Measurements from ENCODE around the gene CGRRF1. TPM values are rescaled to one million over a fixed set of nuclear protein-coding genes. Genes with fewer than 3 reads are reported as not detected.

CGRRF1 gene
- total RNA-seq, 2 donors from 2014 or later: 17.1 to 25.7 TPM

DNA sequence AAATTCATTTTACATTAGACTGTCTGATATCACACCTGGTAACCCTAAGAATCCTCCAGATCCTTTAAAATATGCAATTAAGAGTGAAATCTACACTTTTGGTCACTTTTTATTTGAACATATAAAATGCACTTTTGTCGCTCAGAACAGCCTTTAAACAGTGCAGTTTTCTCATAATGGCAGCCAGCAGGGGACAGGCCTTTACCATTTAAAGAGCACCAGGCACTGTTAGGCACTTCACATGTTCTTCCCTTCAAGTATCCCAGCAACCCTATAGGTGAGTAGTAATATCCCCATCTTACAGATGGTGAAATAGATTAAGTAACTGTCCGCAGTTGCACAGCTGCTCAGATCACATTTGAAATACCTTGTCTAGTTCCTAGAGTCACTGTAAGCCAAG, 45.9 kb downstream of the CGRRF1 start:
- Histone ChIP-seq H3K36me3 (no peaks in the 10 kb centered on the region), H3K9me3 (no peaks in the 10 kb centered on the region), H3K27me3 (replicated peaks; ENCODE audit: insufficient read depth) (no peaks in the 10 kb centered on the region), H3K4me3 (no peak overlapping the region), H3K4me1 (replicated peaks) (no peaks in the 10 kb centered on the region), H3K27ac (no peak overlapping the region)
- no peak for DNase-seq (ENCODE audit: low spot score)
- TF ChIP-seq, protein P1, sequence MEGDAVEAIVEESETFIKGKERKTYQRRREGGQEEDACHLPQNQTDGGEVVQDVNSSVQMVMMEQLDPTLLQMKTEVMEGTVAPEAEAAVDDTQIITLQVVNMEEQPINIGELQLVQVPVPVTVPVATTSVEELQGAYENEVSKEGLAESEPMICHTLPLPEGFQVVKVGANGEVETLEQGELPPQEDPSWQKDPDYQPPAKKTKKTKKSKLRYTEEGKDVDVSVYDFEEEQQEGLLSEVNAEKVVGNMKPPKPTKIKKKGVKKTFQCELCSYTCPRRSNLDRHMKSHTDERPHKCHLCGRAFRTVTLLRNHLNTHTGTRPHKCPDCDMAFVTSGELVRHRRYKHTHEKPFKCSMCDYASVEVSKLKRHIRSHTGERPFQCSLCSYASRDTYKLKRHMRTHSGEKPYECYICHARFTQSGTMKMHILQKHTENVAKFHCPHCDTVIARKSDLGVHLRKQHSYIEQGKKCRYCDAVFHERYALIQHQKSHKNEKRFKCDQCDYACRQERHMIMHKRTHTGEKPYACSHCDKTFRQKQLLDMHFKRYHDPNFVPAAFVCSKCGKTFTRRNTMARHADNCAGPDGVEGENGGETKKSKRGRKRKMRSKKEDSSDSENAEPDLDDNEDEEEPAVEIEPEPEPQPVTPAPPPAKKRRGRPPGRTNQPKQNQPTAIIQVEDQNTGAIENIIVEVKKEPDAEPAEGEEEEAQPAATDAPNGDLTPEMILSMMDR (IDR thresholded peaks at IDR 0.05): no peak
- TF ChIP-seq POLR2AphosphoS5 (IDR thresholded peaks at IDR 0.05): no peak
- TF ChIP-seq POLR2A (IDR thresholded peaks at IDR 0.05): no peak
- 90% methylated on average over 2 of the region's 2 CpGs for WGBS
- intact Hi-C loops (cut with DNase I): no loop called here

DNA sequence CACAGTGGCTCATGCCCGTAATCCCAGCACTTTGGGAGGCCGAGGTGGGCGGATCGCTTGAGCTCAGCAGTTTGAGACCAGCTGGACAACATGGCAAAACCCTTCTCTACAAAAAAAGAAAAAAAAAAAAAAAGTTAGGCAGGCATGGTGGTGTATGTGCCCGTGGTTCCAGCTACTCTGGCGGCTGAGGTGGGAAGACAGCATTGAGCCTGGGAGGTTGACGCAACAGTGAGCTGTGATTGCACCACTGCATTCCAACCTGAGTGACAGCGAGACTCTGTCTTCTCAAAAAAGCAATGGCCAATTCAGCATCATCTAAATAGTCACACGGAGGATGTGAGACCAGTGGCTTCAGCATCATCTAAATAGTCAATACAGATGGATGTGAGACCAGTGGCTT, 46.8 kb downstream of the CGRRF1 start:
- no peaks in the 10 kb centered on the region for H3K4me1 ChIP-seq (replicated peaks)
- WGBS: 84% methylated on average over 9 of the region's 9 CpGs
- no peaks in the 10 kb centered on the region for H3K9me3 ChIP-seq
- H3K27ac ChIP-seq: no peak overlapping the region
- H3K27me3 ChIP-seq (replicated peaks; ENCODE audit: insufficient read depth): no peaks in the 10 kb centered on the region
- intact Hi-C loops (cut with DNase I): no loop called here
- no peaks in the 10 kb centered on the region for H3K36me3 ChIP-seq
- DNase-seq (ENCODE audit: low spot score): no peak
- TF ChIP-seq POLR2AphosphoS5 (IDR thresholded peaks at IDR 0.05) (no peak), POLR2A (IDR thresholded peaks at IDR 0.05) (no peak)
- TF ChIP-seq, protein P1 (IDR thresholded peaks at IDR 0.05): no peak
- no peak overlapping the region for H3K4me3 ChIP-seq

DNA sequence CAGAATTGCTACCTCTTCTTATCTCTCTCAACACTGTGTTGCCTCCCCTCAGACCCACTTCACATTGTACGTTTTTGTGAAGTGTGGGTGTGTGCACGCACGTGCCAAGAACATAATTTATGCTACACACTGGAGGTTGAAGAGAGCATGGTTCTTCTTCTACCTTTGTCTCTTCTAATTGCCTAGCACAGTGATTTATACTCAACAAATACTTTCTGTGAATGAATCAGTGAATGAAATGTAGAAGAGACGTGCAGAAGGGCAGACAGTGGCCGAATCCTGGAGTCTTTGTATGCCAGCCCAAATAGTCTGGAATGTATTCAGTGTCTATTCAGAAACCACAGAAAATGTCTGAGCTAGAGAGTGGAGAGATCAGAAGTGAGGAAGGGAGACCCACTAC, 52.6 kb downstream of the CGRRF1 start:
- no peaks in the 10 kb centered on the region for H3K27me3 ChIP-seq (replicated peaks; ENCODE audit: insufficient read depth)
- H3K4me1 ChIP-seq (replicated peaks): no peaks in the 10 kb centered on the region
- 33% methylated on average over 5 of the region's 5 CpGs for WGBS
- no peaks in the 10 kb centered on the region for H3K36me3 ChIP-seq
- intact Hi-C loops (cut with DNase I): no loop called here
- DNase-seq (ENCODE audit: low spot score): no peak
- TF ChIP-seq, protein P1 (IDR thresholded peaks at IDR 0.05): no peak
- TF ChIP-seq POLR2AphosphoS5 (IDR thresholded peaks at IDR 0.05): no peak
- TF ChIP-seq POLR2A (IDR thresholded peaks at IDR 0.05): no peak
- no peak overlapping the region for H3K4me3 ChIP-seq
- H3K27ac ChIP-seq: no peak overlapping the region
- H3K9me3 ChIP-seq: no peaks in the 10 kb centered on the region

DNA sequence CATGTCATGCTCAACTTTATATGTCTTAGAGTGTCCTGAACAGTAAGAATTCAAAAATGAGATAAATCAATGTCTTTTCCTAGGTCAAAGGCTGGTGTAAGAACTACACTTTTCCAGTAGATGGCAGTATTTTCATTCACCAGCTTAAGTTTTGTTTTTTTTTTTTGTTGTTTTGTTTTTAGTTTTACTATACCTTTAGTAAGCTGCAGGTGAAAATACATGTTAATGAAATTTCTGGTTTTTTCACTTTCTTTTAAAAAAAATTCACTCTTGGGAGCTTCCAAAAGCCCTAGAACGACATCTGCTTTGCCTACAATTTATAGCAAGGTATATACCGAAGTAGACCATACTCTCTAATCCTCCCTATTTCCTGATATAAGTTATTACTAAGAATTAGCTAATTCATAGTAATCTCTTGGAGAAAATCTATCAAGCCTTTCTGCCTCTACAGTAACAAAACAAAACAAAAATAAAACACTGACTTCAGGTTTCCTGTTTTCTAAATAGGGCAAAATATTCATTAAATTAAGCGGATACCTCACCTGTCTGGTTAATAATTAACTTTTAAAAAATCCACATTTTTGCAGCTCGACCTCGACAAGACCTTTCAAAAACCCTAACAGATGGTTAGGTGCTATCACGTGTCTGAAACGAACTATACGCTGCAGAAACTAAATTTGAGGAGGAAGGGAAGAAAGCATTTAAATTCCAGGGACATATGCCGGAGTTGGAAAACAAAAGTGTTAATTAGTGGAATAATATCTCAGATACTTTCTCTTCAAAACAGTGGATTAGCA, 54.6 kb downstream of the CGRRF1 start:
- intact Hi-C loops (cut with DNase I): loop anchor here (2.0 kb wide), 1 partner anchor 241 kb away; no protein-coding TSS in a partner anchor
- H3K4me3 ChIP-seq: peak overlapping the region in 1 of 2 donors; percentile 65
- TF ChIP-seq, protein P1 (IDR thresholded peaks at IDR 0.05): peak; percentile 75 to 86 (median 83)
- TF ChIP-seq POLR2AphosphoS5 (IDR thresholded peaks at IDR 0.05) (no peak), POLR2A (IDR thresholded peaks at IDR 0.05) (no peak)
- H3K36me3 ChIP-seq: no peaks in the 10 kb centered on the region
- H3K9me3 ChIP-seq: no peaks in the 10 kb centered on the region
- 8% methylated on average over 9 of the region's 9 CpGs for WGBS
- no peaks in the 10 kb centered on the region for H3K27me3 ChIP-seq (replicated peaks; ENCODE audit: insufficient read depth)
- no peak for DNase-seq (ENCODE audit: low spot score)
- no peaks in the 10 kb centered on the region for H3K4me1 ChIP-seq (replicated peaks)
- peak overlapping the region; percentile 93 to 97 for H3K27ac ChIP-seq

All from prostate gland (tissue), 2 donors.